ENCODE measurements around the gene BABAM1. TPM values are rescaled to one million over a fixed set of nuclear protein-coding genes. Genes with fewer than 3 reads are reported as not detected.

Gene BABAM1
- polyA plus RNA-seq, 1 donor (not counting 4 experiments of a cell fraction or from before 2014, with no cell fraction given) = 92.8 TPM

- Histone ChIP-seq H3K4me3 (ENCODE audit: control insufficient read depth in 2 of 3, extremely low read depth in 1 of 3, insufficient read depth in 2 of 3, low read depth in 1 of 3, low read length in 3 of 3) (no peak overlapping the region), H3K27ac (ENCODE audit: control insufficient read depth, insufficient read depth, low read length) (no peak overlapping the region), H3K9ac (ENCODE audit: control insufficient read depth, extremely low read depth, insufficient read depth, low read length) (no peak overlapping the region), H3K9me3 (ENCODE audit: control insufficient read depth, low read depth, low read length) (peaks cover 5% of the 10 kb centered on the region), H3K4me2 (ENCODE audit: control insufficient read depth, extremely low read depth, insufficient read depth, low read depth, low read length) (no peak overlapping the region), H2AFZ (ENCODE audit: control insufficient read depth, low read length) (no peak overlapping the region), H3K4me1 (ENCODE audit: control insufficient read depth, extremely low read depth, insufficient read depth, low read length) (no peaks in the 10 kb centered on the region), H3K79me2 (ENCODE audit: control insufficient read depth, insufficient read depth, low read length) (no peaks in the 10 kb centered on the region), H3K9me1 (ENCODE audit: control insufficient read depth, extremely low read depth, insufficient read depth, low read length) (no peaks in the 10 kb centered on the region), H3K36me3 (ENCODE audit: control insufficient read depth in 2 of 2, extremely low read depth in 1 of 2, insufficient read depth in 2 of 2, low read length in 2 of 2) (no peaks in the 10 kb centered on the region), H4K20me1 (ENCODE audit: control insufficient read depth, extremely low read depth, insufficient read depth, low read length) (no peaks in the 10 kb centered on the region), H3K27me3 (ENCODE audit: control insufficient read depth, extremely low read depth, insufficient read depth, low read length) (no peaks in the 10 kb centered on the region)
- dilution Hi-C loops (cut with MboI; ENCODE audit: extremely low pct_ligation_motif_present, low sequenced_read_pairs) = no loop called here
- TF ChIP-seq CTCF (optimal IDR thresholded peaks at IDR 0.05 in 1 of 3, IDR thresholded peaks at IDR 0.05 in 1 of 3, conservative IDR thresholded peaks at IDR 0.05 in 1 of 3; ENCODE audit: extremely low read depth in 1 of 3, insufficient read depth in 2 of 3, low read length in 3 of 3) (no peak), EZH2 (IDR thresholded peaks at IDR 0.05; ENCODE audit: low read length) (no peak)
- FAIRE-seq (no peak), DNase-seq (ENCODE audit: low read depth, low spot score) (no peak)
Observed at GRCh38 chr19:17259118-17259780, 8.0 kb upstream of the BABAM1 start.

GRCh38 chr19:17259934-17260333, 7.3 kb upstream of the BABAM1 start:
- H3K79me2 ChIP-seq (ENCODE audit: control insufficient read depth, insufficient read depth, low read length) = no peaks in the 10 kb centered on the region
- H4K20me1 ChIP-seq (ENCODE audit: control insufficient read depth, extremely low read depth, insufficient read depth, low read length) = no peaks in the 10 kb centered on the region
- H2AFZ ChIP-seq (ENCODE audit: control insufficient read depth, low read length) = no peak overlapping the region
- peaks cover 5% of the 10 kb centered on the region for H3K9me3 ChIP-seq (ENCODE audit: control insufficient read depth, low read depth, low read length)
- H3K4me3 ChIP-seq (ENCODE audit: control insufficient read depth in 2 of 3, extremely low read depth in 1 of 3, insufficient read depth in 2 of 3, low read depth in 1 of 3, low read length in 3 of 3) = no peak overlapping the region
- no peaks in the 10 kb centered on the region for H3K4me1 ChIP-seq (ENCODE audit: control insufficient read depth, extremely low read depth, insufficient read depth, low read length)
- DNase-seq (ENCODE audit: low read depth, low spot score) = no peak
- no peak overlapping the region for H3K9ac ChIP-seq (ENCODE audit: control insufficient read depth, extremely low read depth, insufficient read depth, low read length)
- no peaks in the 10 kb centered on the region for H3K27me3 ChIP-seq (ENCODE audit: control insufficient read depth, extremely low read depth, insufficient read depth, low read length)
- no peaks in the 10 kb centered on the region for H3K36me3 ChIP-seq (ENCODE audit: control insufficient read depth in 2 of 2, extremely low read depth in 1 of 2, insufficient read depth in 2 of 2, low read length in 2 of 2)
- no peak overlapping the region for H3K4me2 ChIP-seq (ENCODE audit: control insufficient read depth, extremely low read depth, insufficient read depth, low read depth, low read length)
- TF ChIP-seq EZH2 (IDR thresholded peaks at IDR 0.05; ENCODE audit: low read length) (no peak), CTCF (optimal IDR thresholded peaks at IDR 0.05 in 1 of 3, IDR thresholded peaks at IDR 0.05 in 1 of 3, conservative IDR thresholded peaks at IDR 0.05 in 1 of 3; ENCODE audit: extremely low read depth in 1 of 3, insufficient read depth in 2 of 3, low read length in 3 of 3) (no peak)
- no peaks in the 10 kb centered on the region for H3K9me1 ChIP-seq (ENCODE audit: control insufficient read depth, extremely low read depth, insufficient read depth, low read length)
- FAIRE-seq = no peak
- no peak overlapping the region for H3K27ac ChIP-seq (ENCODE audit: control insufficient read depth, insufficient read depth, low read length)
- dilution Hi-C loops (cut with MboI; ENCODE audit: extremely low pct_ligation_motif_present, low sequenced_read_pairs) = no loop called here

All from keratinocyte (primary cell).